H1 (cell line): ENCODE measurements around the gene SPATA16. TPM values are rescaled to one million over a fixed set of nuclear protein-coding genes. Genes with fewer than 3 reads are reported as not detected.

ENCODE experiments used
- ASH2L ChIP-seq: fragments of 200-600, 300-600 bp; sonication (generic); IDR thresholded peaks from one replicate; pipeline ENCODE4 v1.7.1; 2017; ENCODE audit warnings: low read length
- CHD7 ChIP-seq: fragments of 300-600 bp; sonication (generic); IDR thresholded peaks from 2 replicates; pipeline ENCODE4 v1.7.1; 2012; ENCODE audit warnings: low read length, moderate library complexity, mild to moderate bottlenecking, inconsistent platforms; ENCODE audit not compliant: insufficient replicate concordance
- CTCF ChIP-seq, 3 experiments: IDR thresholded peaks; 1 replicate in 2 of 3; 2 replicates in 1 of 3; pipeline versions ENCODE4 v1.5.1 to v1.6.1; 2011; ENCODE audit warnings: low read length in 3 of 3, mild to moderate bottlenecking in 3 of 3, inconsistent platforms in 2 of 3, low read depth in 1 of 3, moderate library complexity in 1 of 3; ENCODE audit not compliant: insufficient read depth in 1 of 3; ENCODE audit errors: control extremely low read depth in 1 of 3
- EGR1 ChIP-seq: IDR thresholded peaks from 2 replicates; pipeline ENCODE4 v1.6.1; 2011; ENCODE audit warnings: low read depth, low read length, borderline replicate concordance
- HDAC6 ChIP-seq: IDR thresholded peaks from one replicate; pipeline ENCODE4 v1.7.1; 2012; ENCODE audit warnings: low read depth, mild to moderate bottlenecking, inconsistent platforms, low read length, moderate library complexity
- PHF8 ChIP-seq: fragments of 200-600 bp; sonication (generic); conservative IDR thresholded peaks from 2 replicates; pipeline ENCODE4 v1.7.1; 2012; ENCODE audit warnings: low read depth, mild to moderate bottlenecking, inconsistent platforms, low read length, moderate library complexity
- RXRA ChIP-seq: IDR thresholded peaks from 2 replicates; pipeline ENCODE4 v1.6.1; 2011; ENCODE audit warnings: low read depth, mild to moderate bottlenecking, low read length, moderate library complexity; ENCODE audit not compliant: insufficient read depth
- SP1 ChIP-seq: IDR thresholded peaks from 2 replicates; pipeline ENCODE4 v1.6.1; 2011; ENCODE audit warnings: low read depth, low read length
- SP4 ChIP-seq: IDR thresholded peaks from 2 replicates; pipeline ENCODE4 v1.6.1; 2012; ENCODE audit warnings: low read length, inconsistent platforms
- polyA plus RNA-seq, 7 experiments: library from polyadenylated mRNA; depleted of rRNA in 3 of 7; stranded (reverse) in 5 of 7; unstranded in 2 of 7; fragments of >200 nt in 5 of 7; fragments of 200-250 nt in 2 of 7; gene quantifications; 1 replicate in 5 of 7; 2 replicates in 1 of 7; 4 replicates in 1 of 7; pipeline versions ENCODE4 v1.2.1 to v1.2.3, GENCODE V29; 2011 to 2013; ENCODE audit warnings: missing spikeins in 2 of 7, mixed read lengths in 2 of 7
- total RNA-seq: library from RNA; stranded (reverse); fragmentation: NEBNext Ultra II Directional; extraction: Animal tissue kit (Norgen Biotek cat#: 25700); gene quantifications from 2 replicates; pipeline ENCODE4 v1.2.1, GENCODE V29; 2021

The SPATA16 gene
- total and polyA plus RNA-seq, 2 of the 8 experiments (the other 6 are each of a cell fraction or from before 2014, with no cell fraction given), result 0.05 to 2.7 TPM

- TF ChIP-seq CHD7 (no peak), CTCF (IDR thresholded peaks at IDR 0.05; ENCODE audit: control extremely low read depth in 1 of 3, insufficient read depth in 1 of 3, low read depth in 1 of 3, low read length in 3 of 3) (no peak), PHF8 (no peak), EGR1 (no peak), ASH2L (no peak), HDAC6 (no peak), SP1 (no peak), RXRA (no peak), SP4 (no peak)
- TF ChIP-seq, all 59 proteins: peak for 0
Measured at GRCh38 chr3:172876297-172876696, 264.7 kb downstream of the SPATA16 start (continued).
